OCI-LY3 (cell line): ENCODE results near the gene TRPT1.

Experiments
- EZH2phosphoT487 ChIP-seq: fragments of 200-600 bp; shearing (Covaris generic); IDR thresholded peaks from 2 replicates; pipeline ENCODE4 v1.6.1; 2018; ENCODE audit warnings: antibody characterized with exemption, mixed run types, low read depth
- TF ChIP-seq, protein P1 (sequence below): fragments of 200-600, 300-600 bp; sonication (generic); IDR thresholded peaks from 2 replicates; pipeline ENCODE4 v1.5.1; 2014; ENCODE audit warnings: antibody characterized with exemption, low read length, low read depth

DNA sequence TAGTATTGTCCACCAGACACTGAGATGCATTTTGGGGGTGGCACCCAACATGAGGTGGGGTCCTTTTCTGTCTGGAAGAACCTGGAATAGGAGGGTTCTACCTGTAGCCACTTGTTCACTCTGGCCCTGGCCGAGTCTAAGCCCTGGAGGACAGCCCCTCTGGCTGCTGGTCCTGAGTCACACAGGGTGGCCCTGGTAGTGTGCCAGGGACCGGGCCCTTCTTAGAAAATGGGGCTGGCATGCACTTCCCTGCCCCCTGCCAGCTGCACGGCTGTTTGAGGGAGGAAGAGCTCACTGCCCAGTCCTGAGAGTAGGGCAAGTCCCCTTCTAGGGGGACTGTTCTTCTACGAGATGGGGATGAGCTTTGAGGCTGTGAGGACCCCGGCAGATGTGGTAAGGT, 27.5 kb upstream of the TRPT1 start:
- TF ChIP-seq, protein P1, sequence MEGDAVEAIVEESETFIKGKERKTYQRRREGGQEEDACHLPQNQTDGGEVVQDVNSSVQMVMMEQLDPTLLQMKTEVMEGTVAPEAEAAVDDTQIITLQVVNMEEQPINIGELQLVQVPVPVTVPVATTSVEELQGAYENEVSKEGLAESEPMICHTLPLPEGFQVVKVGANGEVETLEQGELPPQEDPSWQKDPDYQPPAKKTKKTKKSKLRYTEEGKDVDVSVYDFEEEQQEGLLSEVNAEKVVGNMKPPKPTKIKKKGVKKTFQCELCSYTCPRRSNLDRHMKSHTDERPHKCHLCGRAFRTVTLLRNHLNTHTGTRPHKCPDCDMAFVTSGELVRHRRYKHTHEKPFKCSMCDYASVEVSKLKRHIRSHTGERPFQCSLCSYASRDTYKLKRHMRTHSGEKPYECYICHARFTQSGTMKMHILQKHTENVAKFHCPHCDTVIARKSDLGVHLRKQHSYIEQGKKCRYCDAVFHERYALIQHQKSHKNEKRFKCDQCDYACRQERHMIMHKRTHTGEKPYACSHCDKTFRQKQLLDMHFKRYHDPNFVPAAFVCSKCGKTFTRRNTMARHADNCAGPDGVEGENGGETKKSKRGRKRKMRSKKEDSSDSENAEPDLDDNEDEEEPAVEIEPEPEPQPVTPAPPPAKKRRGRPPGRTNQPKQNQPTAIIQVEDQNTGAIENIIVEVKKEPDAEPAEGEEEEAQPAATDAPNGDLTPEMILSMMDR = no peak
- TF ChIP-seq EZH2phosphoT487 = no peak
